GM18868 (cell line): ENCODE results near the gene ICAM3.
"Not testable (repeated sequence)": the region's sequence is repeated elsewhere in the genome, so short reads cannot be mapped to it uniquely, and the experiment has no call there.

Source experiments
- ATAC-seq: cut with Tn5 transposase; IDR thresholded peaks from one replicate; pipeline ENCODE4 v1.9.1; 2021; ENCODE audit warnings: mild to moderate bottlenecking, moderate library complexity; ENCODE audit not compliant: unreplicated experiment

The ICAM3 gene, protein sequence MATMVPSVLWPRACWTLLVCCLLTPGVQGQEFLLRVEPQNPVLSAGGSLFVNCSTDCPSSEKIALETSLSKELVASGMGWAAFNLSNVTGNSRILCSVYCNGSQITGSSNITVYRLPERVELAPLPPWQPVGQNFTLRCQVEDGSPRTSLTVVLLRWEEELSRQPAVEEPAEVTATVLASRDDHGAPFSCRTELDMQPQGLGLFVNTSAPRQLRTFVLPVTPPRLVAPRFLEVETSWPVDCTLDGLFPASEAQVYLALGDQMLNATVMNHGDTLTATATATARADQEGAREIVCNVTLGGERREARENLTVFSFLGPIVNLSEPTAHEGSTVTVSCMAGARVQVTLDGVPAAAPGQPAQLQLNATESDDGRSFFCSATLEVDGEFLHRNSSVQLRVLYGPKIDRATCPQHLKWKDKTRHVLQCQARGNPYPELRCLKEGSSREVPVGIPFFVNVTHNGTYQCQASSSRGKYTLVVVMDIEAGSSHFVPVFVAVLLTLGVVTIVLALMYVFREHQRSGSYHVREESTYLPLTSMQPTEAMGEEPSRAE

GRCh38 chr19:10339380-10339960 is at the start of gene ICAM3:
TSS of gene ICAM3 (minus strand) at chr19:10339624. CDS start at chr19:10339614, 10 bp downstream.
- ATAC-seq = no peak

- ATAC-seq = no peak
Measured at GRCh38 chr19:10388957-10389356, 49.5 kb upstream of the ICAM3 start.

DNA sequence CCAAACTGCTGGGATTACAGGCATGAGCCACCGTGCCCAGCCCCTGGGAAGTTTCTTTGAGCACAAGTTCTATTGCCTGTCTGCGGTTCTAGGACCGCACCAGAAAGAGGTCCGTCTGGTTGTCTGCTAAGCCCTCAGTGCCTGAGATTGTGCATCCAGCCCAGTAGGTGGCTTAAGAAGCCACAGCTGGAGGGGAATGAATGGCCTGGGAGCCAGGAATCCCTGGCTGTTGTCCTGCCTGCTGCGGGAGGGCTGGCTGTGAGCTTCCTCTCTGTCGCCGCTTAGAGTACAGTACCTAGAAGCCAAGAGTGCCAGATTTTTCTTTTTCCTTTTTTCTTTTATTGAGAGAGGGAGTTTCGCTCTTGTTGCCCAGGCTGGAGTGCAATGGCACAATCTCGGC is 45.2 kb upstream of the ICAM3 start:
- ATAC-seq = no peak

DNA sequence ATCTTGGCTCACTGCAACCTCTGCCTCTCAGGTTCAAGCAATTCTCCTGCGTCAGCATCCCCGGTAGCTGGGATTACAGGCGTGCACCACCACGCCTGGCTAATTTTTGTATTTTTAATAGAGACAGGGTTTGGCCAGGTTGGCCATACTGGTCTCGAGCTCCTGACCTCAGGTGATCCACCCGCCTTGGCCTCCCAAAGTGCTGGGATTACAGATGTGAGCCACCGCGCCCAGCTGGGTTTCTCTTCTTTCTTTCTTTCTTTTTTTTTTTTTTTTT is 43.7 kb upstream of the ICAM3 start:
- ATAC-seq = not testable (repeated sequence)

GRCh38 chr19:10380313-10381102 is 41.1 kb upstream of the ICAM3 start, which contains the start of gene TYK2:
TSS of gene TYK2 (minus strand) at chr19:10380572. CDS start at chr19:10378406, 2,166 bp downstream.
- peak; percentile 94 for ATAC-seq

DNA sequence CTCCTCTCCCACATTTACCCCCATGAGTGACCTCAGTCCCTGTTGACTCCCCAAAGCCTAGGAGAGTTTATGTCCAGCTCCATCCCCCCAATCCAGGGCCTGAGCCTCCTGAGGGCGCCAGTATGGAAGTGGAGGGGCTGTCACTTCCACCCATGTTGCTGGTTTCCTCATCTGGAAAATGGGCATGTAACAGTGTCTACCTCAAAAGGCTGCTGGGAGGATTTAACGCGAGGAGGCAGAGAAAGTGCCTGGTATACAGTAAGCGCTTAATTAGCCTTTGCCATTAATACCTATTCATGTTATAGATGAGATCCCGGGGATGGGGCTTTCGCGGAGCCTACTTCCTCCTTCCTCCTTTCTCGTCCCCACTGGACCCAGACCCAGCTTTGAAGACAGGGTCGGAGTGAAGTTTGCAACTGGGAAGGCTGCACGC is 40.5 kb upstream of the ICAM3 start:
- no peak for ATAC-seq

DNA sequence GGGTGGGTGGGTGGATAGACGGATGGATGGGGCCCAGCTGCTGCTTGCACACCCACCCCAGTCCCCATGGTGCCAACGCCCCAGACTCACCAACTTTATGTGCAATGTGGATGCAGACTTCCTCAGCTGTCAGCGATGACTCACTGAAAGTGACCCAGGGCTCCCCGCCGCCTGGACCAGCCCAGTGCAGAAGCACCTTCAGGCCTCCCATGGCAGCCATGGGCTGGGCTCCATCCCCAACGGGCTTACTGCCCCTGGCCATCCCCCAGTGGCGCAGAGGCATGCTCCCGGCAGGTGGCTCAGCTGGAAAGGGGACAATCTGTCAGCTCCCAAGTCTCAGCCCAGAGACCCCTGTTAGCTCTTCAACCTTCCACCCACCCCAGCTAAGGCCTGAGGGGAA is 38.7 kb upstream of the ICAM3 start:
- ATAC-seq = no peak

- ATAC-seq = not testable (repeated sequence)
Measured at GRCh38 chr19:10377140-10377640, 37.8 kb upstream of the ICAM3 start.

- ATAC-seq = no peak
Measured at GRCh38 chr19:10374931-10375330, 35.5 kb upstream of the ICAM3 start.

DNA sequence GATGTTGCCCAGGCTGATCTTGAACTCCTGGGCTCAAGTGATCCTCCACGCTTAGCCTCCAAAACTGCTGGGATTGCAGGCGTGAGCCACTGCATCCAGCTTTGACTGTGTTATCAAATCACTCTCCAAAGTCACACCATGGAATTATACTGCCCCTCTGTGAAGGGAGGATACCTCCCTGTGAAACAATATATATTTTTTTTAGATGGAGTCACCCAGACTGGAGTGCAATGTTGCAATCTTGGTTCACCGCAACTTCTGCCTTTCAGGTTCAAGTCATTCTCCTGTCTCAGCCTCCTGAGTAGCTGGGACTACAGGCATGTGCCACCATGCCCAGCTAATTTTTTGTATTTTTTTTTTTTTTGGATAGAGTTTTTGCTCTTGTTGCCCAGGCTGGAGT is 33.3 kb upstream of the ICAM3 start:
- ATAC-seq = no peak

DNA sequence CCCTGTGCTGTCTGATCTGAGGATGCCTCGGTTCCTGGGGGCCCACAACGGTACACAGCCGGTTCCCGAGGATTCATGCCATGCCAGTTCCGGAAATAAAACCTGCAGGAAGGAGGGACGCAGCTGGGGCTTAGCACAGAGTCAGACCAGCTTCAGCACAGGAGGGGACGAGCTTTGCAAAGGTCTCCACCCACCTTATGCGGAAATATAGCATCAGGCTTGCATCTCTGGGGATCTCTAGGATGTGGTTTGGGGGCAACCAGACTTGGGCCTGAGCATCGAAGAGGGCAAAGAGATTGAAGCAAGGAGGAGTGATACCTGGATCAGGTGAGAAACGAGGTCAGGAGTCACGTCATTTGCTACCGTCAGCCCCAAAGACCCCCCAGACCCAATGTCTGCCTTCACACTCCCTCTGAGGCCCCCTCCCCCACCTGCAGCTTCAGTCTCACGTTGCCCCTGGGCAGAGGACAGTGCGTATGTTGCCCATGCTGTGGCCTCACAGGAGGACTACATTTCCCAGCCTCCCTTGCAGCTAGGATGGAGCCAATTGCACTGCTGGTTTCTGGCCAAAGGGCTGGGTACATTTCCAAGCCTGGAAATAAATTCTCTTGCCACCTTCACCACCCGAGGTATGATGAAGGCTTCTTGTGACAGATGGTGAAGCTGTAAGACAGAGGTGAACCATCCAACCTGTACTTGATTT is 28.8 kb upstream of the ICAM3 start:
- no peak for ATAC-seq

GRCh38 chr19:10366950-10367512 is 27.6 kb upstream of the ICAM3 start:
- not testable (repeated sequence) for ATAC-seq

DNA sequence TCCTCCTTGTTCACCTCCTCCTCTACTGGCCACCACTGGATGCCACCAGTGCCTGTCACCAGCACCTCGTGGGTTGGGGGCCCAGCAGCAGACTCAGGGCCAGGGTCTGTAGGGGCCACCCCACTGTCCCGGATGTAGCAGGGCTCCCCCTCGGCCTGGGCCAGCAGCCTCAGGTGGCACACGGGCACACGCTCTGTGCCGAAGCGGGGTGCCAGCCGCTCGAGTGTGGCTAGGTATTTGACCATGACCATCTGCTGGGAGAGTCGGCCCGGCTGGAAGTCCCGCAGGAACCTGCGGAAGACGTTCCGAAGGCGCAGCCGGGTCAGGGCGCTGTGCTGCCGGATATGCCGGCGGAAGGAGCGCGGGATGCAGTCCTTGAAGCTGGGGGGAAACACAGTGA is 26.1 kb upstream of the ICAM3 start:
- no peak for ATAC-seq

DNA sequence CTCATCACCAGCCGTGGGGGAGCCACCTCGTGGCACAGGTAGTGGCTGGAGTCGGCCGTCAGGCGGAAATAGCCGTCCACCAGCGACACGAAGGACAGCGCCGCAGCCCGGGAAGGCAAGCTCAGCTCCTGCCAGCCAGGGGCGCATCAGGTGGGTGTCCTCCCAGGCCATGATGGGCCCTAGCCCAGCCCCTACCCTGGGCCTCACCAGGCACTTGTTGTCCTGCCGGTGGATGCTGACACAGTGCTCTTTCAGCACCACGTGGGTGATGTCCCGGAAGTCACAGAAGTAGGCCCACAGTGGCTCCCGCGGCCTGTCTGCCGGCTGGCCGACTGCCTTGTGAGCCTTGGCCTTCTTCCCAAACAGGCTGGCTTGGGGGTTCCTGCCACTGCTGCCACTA is 25.2 kb upstream of the ICAM3 start:
- ATAC-seq = no peak

DNA sequence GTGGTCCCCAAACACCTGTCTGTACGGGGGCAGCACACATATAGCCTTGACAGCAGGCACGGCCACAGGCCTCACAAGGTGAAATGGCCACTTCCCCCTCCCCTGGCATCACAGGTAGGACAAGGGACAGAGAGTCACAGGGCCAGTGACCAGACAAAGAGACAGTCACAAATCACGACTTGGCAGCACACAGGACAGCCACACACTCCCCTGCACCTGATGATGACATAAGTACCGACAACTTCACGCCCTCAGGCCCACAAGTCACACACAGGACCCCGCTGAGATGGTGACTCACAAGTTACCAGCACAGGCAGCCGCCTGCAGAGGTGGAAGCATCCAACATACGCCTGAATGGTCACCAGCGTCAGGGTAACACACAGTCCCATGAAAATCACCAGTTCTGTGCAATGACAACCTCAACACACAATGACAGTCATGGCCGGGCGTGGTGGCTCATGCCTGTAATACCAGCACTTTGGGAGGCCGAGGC is 24.4 kb upstream of the ICAM3 start:
- no peak for ATAC-seq

DNA sequence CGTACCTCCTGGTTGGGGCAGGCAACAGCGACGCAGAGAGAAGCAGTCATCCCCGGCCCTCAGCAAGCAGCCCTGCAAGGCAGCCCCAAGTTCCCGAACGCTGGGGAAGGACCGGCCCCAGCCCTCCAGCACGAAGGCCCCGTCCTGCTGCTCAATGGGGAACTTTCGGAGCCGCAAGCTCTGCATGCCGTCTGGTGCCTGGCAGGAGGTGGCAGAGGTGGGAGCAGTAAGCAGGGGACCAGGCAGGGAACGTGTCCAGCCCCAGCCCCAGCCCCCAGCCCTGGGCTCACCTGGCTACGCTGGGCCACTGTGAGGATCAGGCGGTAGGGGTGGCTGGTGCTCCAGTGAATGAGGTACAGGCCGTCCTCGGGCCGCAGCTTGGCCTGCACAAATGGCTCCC is 22.8 kb upstream of the ICAM3 start:
- ATAC-seq = no peak

GRCh38 chr19:10361569-10362011 is 22.2 kb upstream of the ICAM3 start:
- no peak for ATAC-seq

- ATAC-seq = no peak
Measured at GRCh38 chr19:10356431-10356830, 17.0 kb upstream of the ICAM3 start.

- ATAC-seq = no peak
Measured at GRCh38 chr19:10353793-10354391, 14.5 kb upstream of the ICAM3 start.
